Dendritic cell treated with granulocyte-macrophage colony-stimulating factor and Interleukin-4, amounts not matched to agents 40 ng/mL and 50 ng/mL, for 4 days (primary cell): ENCODE data around the gene GPR132.

Experiments
- H3K27ac Mint-ChIP-seq: one replicate; pipeline ENCODE4 v1.8.0; 2022; ENCODE audit warnings: mild to moderate bottlenecking, mixed read lengths
- H3K27me3 Mint-ChIP-seq: one replicate; pipeline ENCODE4 v1.8.0; 2022; ENCODE audit warnings: mild to moderate bottlenecking, mixed read lengths
- H3K36me3 Mint-ChIP-seq: one replicate; pipeline ENCODE4 v1.8.0; 2022; ENCODE audit warnings: low read depth, mixed read lengths
- H3K4me1 Mint-ChIP-seq: one replicate; pipeline ENCODE4 v1.8.0; 2022; ENCODE audit warnings: low read depth, mixed read lengths
- H3K4me3 Mint-ChIP-seq: one replicate; pipeline ENCODE4 v1.8.0; 2022; ENCODE audit warnings: mild to moderate bottlenecking, moderate library complexity, mixed read lengths
- H3K9me3 Mint-ChIP-seq: one replicate; pipeline ENCODE4 v1.8.0; 2022; ENCODE audit warnings: mixed read lengths
- intact Hi-C: fragments of 100-400 bp; cut with micrococcal nuclease; formaldehyde crosslinking; loops from one replicate; pipeline ENCODE4 v1.15.0; 2022

GPR132 gene

GRCh38 chr14:105058521-105059034, 6.7 kb downstream of the GPR132 start:
- H3K27ac Mint-ChIP-seq = peak overlapping the region; percentile 98
- peaks cover 85% of the 10 kb centered on the region for H3K36me3 Mint-ChIP-seq
- H3K9me3 Mint-ChIP-seq = no peaks in the 10 kb centered on the region
- peak overlapping the region; percentile 76 for H3K4me3 Mint-ChIP-seq
- H3K27me3 Mint-ChIP-seq = no peaks in the 10 kb centered on the region
- intact Hi-C loops = no loop called here
- peaks cover 62% of the 10 kb centered on the region for H3K4me1 Mint-ChIP-seq

DNA sequence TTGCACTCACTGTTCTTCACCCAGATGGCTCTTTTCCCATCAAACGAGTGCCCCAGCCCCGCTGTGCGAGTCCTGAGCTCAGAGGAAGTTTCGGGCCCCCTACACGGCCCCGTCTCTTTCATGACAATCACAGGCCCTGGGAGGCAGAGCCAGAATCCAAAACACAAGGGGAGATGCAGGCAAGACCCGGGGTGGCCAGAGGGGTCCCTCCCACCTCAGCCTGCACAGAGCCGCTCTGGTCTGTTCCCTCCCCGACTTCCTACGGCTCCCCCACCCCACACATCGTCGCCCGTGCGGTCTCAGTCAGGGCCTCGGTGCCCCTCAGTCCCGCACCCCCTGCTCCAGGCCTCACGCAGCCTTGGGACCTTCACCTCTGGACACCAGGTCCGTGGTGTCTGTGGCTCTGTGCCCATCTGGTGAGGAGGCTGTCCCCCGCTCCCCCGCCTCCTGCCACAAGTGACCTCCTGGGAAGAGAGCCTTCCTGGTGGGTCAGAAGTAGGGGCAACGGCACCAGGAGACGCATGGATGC, 8.9 kb downstream of the GPR132 start:
- H3K27ac Mint-ChIP-seq = no peak overlapping the region
- H3K4me3 Mint-ChIP-seq = no peak overlapping the region
- H3K4me1 Mint-ChIP-seq = peaks cover 45% of the 10 kb centered on the region
- H3K27me3 Mint-ChIP-seq = no peaks in the 10 kb centered on the region
- intact Hi-C loops = no loop called here
- peaks cover 93% of the 10 kb centered on the region for H3K36me3 Mint-ChIP-seq
- H3K9me3 Mint-ChIP-seq = no peaks in the 10 kb centered on the region

- Mint-ChIP-seq H3K27ac (peak overlapping the region; percentile 15), H3K36me3 (peaks cover 99% of the 10 kb centered on the region), H3K9me3 (no peaks in the 10 kb centered on the region), H3K4me3 (no peak overlapping the region), H3K27me3 (no peaks in the 10 kb centered on the region), H3K4me1 (peaks cover 45% of the 10 kb centered on the region)
- intact Hi-C loops = no loop called here
These were observed 9.4 kb downstream of the GPR132 start for GRCh38 chr14:105055736-105056302.

DNA sequence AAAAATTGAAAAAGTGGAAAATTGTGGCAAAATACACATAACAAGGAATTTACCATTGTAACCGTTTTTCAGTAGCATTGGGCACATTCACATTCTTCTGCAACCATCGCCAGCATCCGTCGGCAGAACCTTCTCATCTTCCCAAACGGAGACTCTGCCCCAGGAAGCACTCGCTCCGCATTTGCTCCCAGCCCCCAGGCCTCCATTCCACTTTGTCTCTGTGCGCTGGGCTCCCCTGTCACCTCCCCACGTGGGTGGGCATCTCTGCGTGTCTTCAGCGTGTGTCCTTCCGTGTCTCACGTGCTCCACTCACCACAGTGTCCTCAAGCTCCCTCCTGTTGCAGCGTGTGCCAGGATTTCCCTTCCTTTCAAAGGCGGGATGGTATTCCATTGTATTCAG, 9.9 kb downstream of the GPR132 start:
- Mint-ChIP-seq H3K4me1 (peaks cover 45% of the 10 kb centered on the region), H3K4me3 (no peak overlapping the region), H3K27me3 (no peaks in the 10 kb centered on the region), H3K36me3 (peaks cover 100% of the 10 kb centered on the region), H3K27ac (peak overlapping the region; percentile 15), H3K9me3 (no peaks in the 10 kb centered on the region)
- intact Hi-C loops = no loop called here

GRCh38 chr14:105053996-105054395, 11.2 kb downstream of the GPR132 start:
- Mint-ChIP-seq H3K27ac (no peak overlapping the region), H3K9me3 (no peaks in the 10 kb centered on the region), H3K36me3 (peaks cover 100% of the 10 kb centered on the region), H3K27me3 (no peaks in the 10 kb centered on the region), H3K4me1 (peaks cover 33% of the 10 kb centered on the region), H3K4me3 (no peak overlapping the region)
- intact Hi-C loops = no loop called here

DNA sequence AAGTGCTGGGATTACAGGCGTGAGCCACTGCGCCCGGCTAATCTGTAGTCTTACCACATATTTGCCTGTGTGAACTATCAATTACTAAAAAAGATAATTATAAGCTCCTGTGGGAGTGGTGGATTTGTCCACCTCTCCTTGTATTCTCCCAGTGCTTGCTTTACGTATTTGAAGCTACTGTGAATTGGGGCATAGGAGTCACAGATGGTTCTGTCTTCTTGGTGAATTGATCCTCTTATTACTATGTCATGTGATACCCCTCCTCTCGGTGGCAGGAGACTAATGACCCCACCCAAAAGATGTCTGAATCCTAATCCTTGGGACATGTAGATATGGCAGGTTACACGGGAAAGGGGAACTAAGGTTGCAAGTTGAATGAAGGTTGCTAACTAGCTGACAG, 11.8 kb downstream of the GPR132 start:
- Mint-ChIP-seq H3K4me1 (peaks cover 27% of the 10 kb centered on the region), H3K9me3 (no peaks in the 10 kb centered on the region), H3K4me3 (no peak overlapping the region), H3K27ac (no peak overlapping the region), H3K36me3 (peaks cover 100% of the 10 kb centered on the region), H3K27me3 (no peaks in the 10 kb centered on the region)
- intact Hi-C loops = no loop called here

DNA sequence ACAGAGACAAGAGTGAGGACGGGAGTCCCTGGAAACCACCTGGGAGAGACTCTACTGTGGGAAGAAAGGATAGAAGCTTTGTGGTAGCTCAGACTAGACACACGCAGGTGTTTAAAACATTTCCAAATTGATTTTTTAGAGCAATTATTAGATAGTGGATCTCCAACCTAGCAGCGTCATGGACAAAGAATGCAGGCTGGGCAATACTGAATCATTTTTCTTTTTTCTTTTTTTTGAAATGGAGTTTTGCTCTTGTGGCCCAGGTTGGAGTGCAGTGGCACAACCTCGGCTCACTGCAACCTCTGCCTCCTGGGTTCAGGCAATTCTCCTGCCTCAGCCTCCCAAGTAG, 13.1 kb downstream of the GPR132 start:
- Mint-ChIP-seq H3K4me1 (peaks cover 28% of the 10 kb centered on the region), H3K9me3 (no peaks in the 10 kb centered on the region), H3K27me3 (no peaks in the 10 kb centered on the region), H3K36me3 (peaks cover 100% of the 10 kb centered on the region), H3K4me3 (no peak overlapping the region), H3K27ac (no peak overlapping the region)
- intact Hi-C loops = no loop called here

- H3K27me3 Mint-ChIP-seq = no peaks in the 10 kb centered on the region
- peak overlapping the region; percentile 7 for H3K27ac Mint-ChIP-seq
- H3K4me3 Mint-ChIP-seq = no peak overlapping the region
- H3K36me3 Mint-ChIP-seq = peaks cover 96% of the 10 kb centered on the region
- peaks cover 33% of the 10 kb centered on the region for H3K4me1 Mint-ChIP-seq
- H3K9me3 Mint-ChIP-seq = no peaks in the 10 kb centered on the region
- intact Hi-C loops = no loop called here
These were observed 13.8 kb downstream of the GPR132 start for GRCh38 chr14:105051182-105052109.

DNA sequence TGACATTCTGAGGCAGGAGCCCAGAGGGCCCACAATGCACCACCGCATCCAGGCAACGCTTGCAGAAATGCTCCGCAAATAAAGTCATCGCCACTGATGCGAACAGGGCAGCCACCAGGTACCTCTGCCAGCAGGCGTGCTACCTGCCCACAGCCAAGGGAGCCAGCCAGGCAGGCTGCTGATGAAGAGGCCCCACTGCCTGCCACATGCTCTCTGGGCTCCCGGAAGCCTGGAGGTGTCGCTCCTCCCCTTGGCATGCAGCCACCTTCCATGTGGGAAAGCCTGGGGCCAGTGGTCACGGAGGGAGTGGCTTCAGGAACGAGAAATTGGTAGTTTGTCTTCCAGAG, 14.7 kb downstream of the GPR132 start:
- intact Hi-C loops = no loop called here
- Mint-ChIP-seq H3K9me3 (no peaks in the 10 kb centered on the region), H3K27me3 (no peaks in the 10 kb centered on the region), H3K4me1 (peaks cover 41% of the 10 kb centered on the region), H3K4me3 (no peak overlapping the region), H3K27ac (no peak overlapping the region), H3K36me3 (peaks cover 87% of the 10 kb centered on the region)

DNA sequence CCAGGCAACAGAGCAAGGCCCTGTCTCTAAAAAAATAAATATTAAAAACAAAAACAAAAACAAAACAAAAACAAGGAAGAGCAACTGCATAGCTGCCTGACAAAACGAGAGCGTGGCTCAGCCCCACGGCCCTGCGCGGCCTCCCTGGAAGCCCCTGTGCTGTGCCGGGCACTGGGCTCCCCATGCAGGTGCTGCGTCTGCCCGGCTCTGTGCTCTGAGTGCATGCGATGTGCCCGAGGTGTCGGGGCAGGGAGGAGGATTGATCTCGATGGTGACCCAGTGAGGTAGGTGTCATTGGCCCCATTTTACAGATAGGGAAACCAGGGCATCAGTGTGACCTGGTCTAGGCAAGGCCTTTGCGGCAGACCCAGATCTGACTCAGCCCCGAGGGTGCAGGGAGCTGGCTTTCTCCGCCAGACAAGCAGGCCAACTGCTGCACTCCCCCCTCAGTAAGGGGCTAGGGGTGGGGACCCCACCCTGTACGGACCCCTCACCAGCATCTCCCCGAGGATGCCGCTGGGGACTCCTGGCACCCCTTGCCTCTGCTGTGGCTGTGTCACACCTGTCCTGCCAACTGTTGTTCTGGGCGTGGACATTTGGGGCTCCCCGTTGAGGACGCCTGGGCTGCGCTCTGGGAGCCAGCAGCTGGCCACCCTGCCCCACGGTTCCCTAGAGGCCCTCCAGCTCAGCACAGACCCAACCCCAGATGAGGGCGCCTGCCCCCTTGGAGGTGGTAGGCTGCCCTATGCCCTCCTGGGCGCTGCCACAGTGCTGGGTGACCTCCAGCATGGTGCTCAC, 15.3 kb downstream of the GPR132 start:
- no peak overlapping the region for H3K27ac Mint-ChIP-seq
- peaks cover 45% of the 10 kb centered on the region for H3K4me1 Mint-ChIP-seq
- no peak overlapping the region for H3K4me3 Mint-ChIP-seq
- no peaks in the 10 kb centered on the region for H3K9me3 Mint-ChIP-seq
- peaks cover 81% of the 10 kb centered on the region for H3K36me3 Mint-ChIP-seq
- intact Hi-C loops = loop anchor here (5.0 kb wide), 1 partner anchor 37 kb away; no protein-coding TSS in a partner anchor
- H3K27me3 Mint-ChIP-seq = peaks cover under 1% of the 10 kb centered on the region

GRCh38 chr14:105047283-105048016, 17.8 kb downstream of the GPR132 start:
- Mint-ChIP-seq H3K36me3 (peaks cover 56% of the 10 kb centered on the region), H3K4me3 (no peak overlapping the region), H3K4me1 (peaks cover 55% of the 10 kb centered on the region), H3K27ac (no peak overlapping the region), H3K9me3 (no peaks in the 10 kb centered on the region), H3K27me3 (peaks cover 10% of the 10 kb centered on the region)
- intact Hi-C loops = loop anchor here (5.0 kb wide), 1 partner anchor 40 kb away; no protein-coding TSS in a partner anchor

DNA sequence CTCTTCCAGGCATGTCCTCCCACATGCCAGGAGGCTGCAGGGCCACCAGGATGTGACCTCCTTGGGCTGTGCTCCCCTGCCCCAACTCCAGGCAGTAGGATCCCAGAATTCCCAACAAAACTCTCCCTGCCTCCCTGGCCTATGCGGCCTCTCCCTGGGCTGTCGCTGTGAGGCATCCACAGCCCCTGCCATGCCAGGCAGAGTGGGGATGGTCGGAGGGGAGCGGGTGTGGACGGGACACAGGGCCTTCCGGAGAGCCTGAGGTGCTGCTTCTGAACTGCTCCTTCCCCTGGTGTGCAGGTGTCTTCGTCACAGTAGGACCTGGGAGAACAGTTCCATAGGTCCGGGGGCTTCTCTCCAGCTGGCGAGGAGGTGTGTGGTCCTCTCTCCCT, 18.3 kb downstream of the GPR132 start:
- H3K4me3 Mint-ChIP-seq = no peak overlapping the region
- no peaks in the 10 kb centered on the region for H3K9me3 Mint-ChIP-seq
- peaks cover 55% of the 10 kb centered on the region for H3K4me1 Mint-ChIP-seq
- peaks cover 51% of the 10 kb centered on the region for H3K36me3 Mint-ChIP-seq
- H3K27me3 Mint-ChIP-seq = peaks cover 13% of the 10 kb centered on the region
- intact Hi-C loops = loop anchor here (5.0 kb wide), 1 partner anchor 40 kb away; no protein-coding TSS in a partner anchor
- no peak overlapping the region for H3K27ac Mint-ChIP-seq

DNA sequence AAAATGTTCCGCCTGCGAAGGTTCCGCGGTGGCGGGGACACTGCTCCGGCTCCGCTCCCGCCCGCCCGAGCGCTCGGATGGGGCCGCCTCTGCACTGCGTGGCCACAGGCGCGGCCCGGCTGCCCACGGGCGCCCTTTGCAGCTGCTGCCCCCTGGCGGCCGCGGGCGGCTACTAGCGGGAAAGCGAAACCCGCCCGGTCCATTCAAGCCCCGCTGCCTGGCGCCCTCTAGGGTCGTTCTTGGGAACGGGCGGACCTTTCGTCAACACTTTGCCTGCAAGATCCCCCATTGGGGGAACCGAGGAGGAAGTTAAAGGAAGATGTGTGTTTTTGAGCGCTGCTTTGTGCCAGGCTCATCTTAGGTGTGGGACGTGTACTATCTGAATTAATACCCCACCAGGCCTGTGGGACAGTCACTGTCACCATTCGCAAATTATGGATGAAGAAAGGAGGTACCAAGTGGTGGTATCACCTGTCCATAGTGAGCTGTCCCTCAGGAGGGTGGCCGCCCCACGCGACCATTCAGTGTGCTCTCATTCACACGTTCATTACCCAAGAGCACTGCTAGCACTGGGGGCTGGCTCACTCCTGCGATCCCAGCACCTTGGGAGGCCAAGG, 19.4 kb downstream of the GPR132 start:
- peaks cover 46% of the 10 kb centered on the region for H3K4me1 Mint-ChIP-seq
- no peaks in the 10 kb centered on the region for H3K9me3 Mint-ChIP-seq
- peak overlapping the region; percentile 6 for H3K4me3 Mint-ChIP-seq
- H3K36me3 Mint-ChIP-seq = peaks cover 40% of the 10 kb centered on the region
- H3K27ac Mint-ChIP-seq = no peak overlapping the region
- intact Hi-C loops = loop anchor here (1.0 to 5.0 kb wide), 3 partner anchors 34 to 70 kb away; no protein-coding TSS in a partner anchor
- H3K27me3 Mint-ChIP-seq = peaks cover 13% of the 10 kb centered on the region
